IPS-11a (cell line): ENCODE data around the gene NMU.
"Not testable (repeated sequence)": the region's sequence is repeated elsewhere in the genome, so short reads cannot be mapped to it uniquely, and the experiment has no call there.

Experiments used
- H3K4me3 ChIP-seq: one replicate; pipeline ENCODE4 v1.5.1; 2013; ENCODE audit warnings: low read depth, low read length, control low read depth

Gene NMU, protein sequence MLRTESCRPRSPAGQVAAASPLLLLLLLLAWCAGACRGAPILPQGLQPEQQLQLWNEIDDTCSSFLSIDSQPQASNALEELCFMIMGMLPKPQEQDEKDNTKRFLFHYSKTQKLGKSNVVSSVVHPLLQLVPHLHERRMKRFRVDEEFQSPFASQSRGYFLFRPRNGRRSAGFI

DNA sequence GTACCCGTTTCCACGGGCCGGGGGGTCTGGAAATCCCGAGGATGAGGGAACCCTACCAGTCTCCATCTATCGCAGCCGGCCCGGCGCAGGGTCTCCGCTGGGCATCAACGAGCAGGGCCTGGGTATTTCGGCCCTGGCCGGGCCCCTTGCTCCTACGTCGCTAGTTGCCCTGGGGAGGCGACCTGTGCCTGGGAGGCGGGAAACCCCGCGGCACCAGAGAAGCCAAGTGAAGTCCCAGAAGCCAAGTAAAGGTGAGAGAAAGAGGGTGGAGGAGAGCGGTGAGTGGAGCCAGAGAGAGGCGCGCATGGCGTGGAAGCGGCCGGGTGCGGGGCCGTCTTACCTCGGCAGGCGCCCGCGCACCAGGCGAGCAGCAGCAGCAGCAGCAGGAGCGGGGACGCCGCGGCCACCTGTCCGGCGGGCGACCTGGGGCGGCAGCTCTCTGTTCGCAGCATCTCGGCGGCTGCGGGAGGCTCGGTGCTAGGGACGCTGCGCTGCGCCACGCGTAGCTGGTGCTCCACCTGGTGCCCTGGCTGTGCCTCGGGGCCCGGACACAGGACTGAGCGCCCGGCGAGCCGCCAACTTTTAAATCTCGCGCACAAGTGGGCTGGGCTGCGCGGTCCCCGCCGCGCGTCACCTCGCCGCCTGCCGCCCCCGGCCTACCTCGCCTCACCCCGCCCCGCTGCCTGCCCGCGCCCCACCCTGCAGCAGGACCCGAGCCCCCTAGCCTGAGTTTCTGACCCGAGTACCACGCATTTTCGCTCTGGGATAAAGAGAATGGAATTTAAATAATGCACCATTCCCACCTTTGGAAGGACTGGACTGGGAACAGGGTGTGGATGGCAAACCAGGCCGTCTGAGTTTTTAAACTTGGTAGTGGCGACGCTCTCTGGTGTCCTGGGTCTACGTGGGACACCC lies at the start of gene NMU:
NMU (minus strand) TSS at position 558 of the 915 bp plus-strand sequence; CDS start at position 452, 106 bp downstream.
- H3K4me3 ChIP-seq, result peak within 1 kb of the TSS; percentile 65

DNA sequence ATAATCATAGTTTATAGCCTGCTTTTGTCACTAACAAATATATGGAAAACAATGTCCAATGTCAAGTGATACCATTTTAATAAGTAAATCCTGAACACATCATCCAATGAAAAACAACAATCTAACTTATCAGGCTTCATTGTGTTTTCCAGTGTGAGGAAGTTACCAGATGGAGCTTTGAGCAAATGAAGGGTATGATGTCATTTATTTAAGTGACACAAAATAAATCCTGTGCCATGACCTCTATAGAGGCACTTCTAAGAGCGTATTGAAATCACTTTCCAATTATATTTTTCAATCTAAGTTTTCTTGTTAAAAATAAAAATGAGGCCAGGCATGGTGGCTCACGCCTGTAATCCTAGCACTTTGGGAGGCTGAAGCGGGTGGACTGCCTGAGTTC lies 48.2 kb upstream of the NMU start:
- H3K4me3 ChIP-seq, result no peak overlapping the region

DNA sequence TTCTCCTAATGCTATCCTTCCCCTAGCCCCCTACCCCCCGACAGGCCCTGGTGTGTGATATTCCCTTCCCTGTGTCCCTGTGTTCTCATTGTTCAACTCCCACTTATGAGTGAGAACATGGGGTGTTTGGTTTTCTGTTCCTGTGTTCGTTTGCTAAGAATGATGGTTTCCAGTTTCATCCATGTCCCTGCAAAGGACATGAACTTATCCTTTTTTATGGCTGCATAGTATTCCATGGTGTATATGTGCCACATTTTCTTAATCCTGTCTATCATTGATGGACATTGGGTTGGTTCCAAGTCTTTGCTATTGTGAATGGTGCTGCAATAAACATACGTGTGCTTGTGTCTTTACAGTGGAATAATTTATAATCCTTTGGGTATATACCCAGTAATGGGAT lies 46.7 kb upstream of the NMU start:
- H3K4me3 ChIP-seq, result not testable (repeated sequence)

DNA sequence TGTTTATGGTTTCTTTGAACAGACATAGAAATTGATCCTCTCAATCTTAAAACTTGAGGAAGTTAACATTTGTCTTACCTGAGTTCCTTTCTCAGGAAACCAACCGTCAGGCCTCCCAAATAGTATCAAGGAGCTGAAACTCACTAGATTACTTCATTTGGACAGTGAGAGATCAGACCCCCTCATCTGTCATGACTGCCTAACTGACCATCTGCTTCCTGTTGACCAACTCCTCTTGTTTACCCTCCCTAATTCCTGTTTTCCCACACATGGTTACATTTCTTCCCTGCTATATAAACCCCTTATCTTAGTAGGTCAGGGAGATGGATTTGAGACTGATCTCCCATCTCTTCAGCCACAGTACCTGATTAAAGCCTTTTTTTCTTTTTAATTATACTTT lies 46.2 kb upstream of the NMU start:
- no peak overlapping the region for H3K4me3 ChIP-seq

DNA sequence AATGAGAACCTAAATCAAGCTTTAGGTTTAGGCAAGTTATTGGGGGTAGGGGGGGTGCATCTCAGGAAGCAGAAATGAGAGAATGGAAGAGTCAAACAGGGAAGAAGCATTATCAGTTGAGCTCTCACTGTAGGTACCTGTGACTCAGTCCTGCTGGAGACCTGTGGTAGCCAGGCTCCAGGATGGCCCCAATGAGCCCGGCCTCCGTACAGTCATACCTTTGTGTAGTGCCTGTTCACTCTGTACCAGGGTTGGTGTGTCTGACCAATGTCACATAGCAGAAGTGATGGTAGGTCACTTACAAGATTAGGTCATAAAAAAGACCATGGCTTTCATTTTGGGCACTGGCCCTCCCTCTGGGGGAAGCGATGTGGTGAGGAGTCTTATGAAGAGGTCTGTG lies 45.3 kb upstream of the NMU start:
- H3K4me3 ChIP-seq, result no peak overlapping the region

DNA sequence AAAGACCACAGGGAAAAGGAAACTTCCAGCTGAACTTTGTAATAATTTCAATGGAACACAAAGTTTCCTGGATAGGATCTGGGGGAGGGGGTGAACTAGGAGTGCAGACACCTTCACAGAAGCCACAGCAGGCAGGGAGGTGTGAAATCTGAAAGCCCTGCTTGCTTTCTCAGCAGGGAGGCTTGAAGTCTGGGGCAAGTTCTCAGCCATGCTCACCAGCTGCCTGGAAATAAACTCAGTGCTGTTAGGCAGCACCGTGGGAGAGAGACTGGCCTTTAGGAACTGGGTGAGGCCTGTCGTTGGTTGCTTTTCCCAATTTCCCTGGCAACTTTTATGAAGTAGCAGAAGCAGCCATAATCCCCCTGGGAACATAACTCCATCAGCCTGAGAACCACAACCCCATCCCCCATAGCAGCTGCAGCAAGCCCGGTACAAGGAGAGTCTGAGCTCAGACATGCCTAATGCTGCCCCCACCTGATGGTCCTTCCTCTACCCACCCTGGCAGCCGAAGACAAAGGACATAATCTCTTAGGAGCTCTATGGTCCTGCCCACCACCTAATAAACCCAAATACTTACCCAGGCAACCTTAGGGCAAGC lies 39.2 kb upstream of the NMU start:
- no peak overlapping the region for H3K4me3 ChIP-seq

DNA sequence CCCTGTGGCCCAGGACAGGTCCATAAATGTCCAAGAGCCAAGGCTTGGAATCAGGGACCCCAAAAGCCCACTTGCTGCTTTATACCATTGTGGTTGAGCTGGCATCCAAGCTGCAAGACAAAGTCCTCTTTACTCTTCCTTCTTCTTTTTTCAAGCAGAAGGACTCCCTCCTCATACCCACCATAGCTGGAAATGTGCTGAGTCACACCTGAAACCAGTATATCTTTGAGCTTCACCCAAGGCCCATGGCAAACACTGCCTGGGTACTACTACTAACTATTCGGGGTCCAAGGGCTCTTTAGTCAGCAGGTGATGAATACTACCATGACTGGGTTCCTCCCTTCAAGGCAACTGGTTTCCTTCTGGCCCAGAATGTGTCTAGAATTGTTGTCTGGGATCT lies 37.3 kb upstream of the NMU start:
- H3K4me3 ChIP-seq, result no peak overlapping the region

DNA sequence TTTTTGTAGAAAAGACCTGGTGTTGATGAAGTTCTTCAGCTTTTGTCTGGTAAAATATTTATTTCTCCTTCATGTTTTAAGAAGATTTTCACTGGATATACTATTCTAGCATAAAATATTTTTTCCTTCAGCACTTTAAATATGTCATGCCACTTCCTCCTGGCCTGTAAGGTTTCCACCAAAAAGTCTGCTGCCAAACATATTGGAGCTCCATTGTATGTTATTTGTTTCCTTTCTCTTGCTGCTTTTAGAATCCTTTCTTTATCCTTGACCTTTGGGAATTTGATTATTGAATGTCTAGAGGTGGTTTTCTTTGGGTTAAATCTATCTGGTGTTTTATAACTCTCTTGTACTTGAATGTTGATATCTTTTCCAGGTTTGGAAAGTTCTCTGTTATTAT lies 35.6 kb upstream of the NMU start:
- H3K4me3 ChIP-seq, result no peak overlapping the region

DNA sequence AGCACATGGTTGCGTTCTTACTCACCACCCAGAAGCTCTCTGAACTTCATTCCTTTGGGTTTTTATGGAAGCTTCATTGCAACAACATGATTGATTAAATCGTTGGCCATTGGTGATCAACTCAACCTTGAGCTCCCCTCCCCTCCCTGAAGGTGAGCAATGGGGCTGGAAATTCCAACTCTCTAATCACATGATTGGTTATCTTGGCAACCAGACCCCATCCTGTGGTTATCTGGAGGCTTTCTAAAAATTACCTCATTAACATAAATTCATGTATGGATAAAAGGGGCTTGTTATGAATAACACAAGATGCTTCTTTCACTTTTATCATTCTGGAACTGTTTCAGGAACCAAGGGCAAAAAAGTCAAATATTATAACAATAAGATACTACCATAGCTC lies 34.6 kb upstream of the NMU start:
- H3K4me3 ChIP-seq, result no peak overlapping the region

DNA sequence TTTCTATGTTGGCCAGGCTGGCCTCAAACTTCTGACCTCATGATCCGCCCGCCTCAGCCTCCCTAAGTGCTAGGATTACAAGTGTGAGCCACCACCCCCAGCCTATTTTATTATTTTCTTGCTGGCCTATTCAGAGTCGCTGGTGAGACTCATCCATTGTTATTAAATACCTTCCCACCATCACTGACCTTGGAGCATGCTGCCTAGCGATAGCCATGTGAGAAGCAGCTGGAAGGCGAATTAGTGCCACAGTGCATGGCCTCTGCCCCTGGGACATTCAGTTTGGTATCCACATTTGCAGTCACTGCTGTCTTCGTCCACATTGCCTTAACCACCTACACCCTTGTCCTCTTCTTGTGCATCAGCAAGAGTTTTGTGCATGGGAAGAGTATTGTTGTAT lies 32.4 kb upstream of the NMU start:
- H3K4me3 ChIP-seq, result no peak overlapping the region

DNA sequence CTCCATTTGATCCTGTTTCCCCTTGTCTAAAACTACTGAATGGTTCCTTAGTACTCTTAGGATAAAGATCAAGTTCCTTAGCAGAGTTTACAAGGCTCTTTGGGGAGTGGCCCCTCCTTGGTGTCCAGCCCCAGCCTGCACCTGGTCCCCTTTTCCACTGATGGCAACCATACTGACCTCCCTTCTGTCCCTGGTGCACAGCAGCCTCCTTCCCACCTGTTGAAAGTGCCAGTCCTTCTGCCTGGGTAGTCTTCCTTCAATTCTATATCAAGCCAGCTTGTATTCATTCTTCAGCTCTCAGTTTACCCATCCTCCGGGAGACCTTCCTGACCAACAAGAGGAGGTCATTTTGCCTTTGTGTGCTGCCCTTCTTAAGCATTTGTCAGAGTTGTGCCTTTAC lies 30.4 kb upstream of the NMU start:
- no peak overlapping the region for H3K4me3 ChIP-seq

DNA sequence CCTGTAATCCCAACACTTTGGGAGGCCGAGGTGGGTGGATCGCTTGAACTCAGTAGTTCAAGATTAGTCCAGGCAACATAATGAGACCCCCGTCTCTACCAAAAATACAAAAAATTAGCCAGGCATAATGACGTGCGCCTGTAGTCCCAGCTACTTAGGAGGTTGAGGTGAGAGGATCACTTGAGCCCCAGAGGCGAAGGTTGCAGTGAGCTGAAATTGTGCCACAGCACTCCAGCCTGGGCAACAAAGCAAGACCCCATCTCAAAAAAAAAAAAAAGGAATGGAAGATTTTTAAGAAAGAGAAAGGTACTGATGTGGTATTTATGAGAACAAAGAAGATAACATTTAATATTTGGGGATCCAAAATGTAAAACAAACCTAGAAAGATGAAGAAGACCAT lies 27.0 kb upstream of the NMU start:
- no peak overlapping the region for H3K4me3 ChIP-seq

DNA sequence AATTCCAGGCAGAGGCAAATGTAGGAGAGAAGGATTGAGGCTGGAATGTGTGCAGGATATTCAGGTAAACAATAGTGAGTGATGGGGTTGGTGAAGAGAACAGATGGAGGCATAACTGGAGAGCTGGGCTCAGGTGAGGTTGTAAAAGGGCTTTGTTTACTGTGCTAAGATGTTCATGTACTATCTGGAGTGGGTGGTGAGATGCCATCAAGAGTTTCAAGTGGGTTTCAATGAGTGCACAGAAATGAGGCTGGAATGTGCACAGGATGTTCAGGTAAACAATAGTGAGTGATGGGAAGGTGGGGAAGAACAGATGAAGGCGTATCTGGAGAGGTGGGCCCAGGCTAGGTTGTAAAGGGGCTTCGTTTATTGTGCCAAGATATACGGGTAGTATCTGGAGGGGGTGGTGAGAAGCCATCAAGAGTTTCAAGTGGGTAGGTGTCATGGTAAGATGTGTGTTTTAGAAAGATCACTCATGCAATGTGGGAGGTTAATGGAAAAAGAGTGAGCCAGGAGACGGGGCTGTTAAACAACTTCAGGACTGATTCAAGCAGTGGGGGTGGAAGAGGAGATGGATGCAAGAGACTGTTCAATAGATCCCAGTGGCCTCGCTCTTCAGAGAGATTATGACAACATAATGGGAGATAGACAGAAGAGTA lies 25.4 kb upstream of the NMU start:
- H3K4me3 ChIP-seq, result no peak overlapping the region

DNA sequence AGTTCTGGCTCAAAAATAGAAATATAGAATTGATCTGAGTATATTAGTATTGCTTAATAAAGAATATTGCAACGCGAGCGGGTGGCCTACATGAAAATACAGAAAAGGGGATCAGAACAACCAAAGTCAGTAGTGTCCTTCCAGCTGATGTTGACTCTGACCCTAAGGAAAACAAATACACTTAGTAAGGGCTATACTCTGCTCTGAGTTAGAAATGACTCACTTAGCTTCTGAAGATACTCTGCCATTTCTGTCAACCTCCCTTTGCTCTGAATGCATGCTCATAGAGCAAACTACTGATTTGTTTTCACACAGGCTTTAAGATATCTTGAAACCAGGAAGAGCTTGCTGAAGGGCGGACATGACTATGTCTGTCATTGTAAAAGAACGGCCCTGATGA lies 22.6 kb upstream of the NMU start:
- H3K4me3 ChIP-seq, result no peak overlapping the region

DNA sequence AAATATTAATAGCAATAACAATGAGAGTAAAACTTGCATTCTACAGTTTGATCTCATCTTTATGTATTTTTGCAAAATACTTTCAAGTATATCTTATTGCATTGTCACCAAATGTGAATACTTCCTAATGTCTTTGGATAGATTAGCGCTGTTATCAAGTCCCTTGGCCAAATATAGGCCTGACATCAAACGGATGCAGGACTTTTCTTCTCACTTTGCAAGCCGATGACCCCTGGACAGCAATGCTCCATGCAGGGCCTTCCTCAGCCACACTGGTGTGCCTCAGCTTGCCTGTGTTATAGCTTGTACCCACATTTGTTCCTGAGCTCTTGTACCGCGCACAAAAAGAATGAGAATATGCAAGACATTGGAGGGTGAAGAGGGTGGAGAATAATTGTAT lies 18.0 kb upstream of the NMU start:
- H3K4me3 ChIP-seq, result no peak overlapping the region

DNA sequence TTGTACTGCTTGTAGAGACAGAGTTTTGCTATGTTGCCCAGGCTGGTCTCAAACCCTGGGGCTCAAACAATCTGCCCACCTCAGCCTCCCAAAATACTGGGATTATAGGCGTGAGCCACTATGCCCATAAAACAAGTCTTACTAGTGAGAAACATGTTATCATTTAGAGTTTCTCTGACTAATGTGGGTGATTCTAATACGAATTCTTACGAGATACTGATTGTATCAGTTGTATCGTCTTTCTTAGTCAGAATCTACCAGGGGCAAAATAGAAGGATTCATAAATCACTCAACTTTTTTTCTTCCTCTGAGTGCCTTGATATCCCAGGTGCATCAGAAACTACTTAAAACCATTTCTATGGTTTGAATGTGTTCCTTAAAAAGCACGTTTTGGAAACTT lies 14.4 kb upstream of the NMU start:
- H3K4me3 ChIP-seq, result no peak overlapping the region

DNA sequence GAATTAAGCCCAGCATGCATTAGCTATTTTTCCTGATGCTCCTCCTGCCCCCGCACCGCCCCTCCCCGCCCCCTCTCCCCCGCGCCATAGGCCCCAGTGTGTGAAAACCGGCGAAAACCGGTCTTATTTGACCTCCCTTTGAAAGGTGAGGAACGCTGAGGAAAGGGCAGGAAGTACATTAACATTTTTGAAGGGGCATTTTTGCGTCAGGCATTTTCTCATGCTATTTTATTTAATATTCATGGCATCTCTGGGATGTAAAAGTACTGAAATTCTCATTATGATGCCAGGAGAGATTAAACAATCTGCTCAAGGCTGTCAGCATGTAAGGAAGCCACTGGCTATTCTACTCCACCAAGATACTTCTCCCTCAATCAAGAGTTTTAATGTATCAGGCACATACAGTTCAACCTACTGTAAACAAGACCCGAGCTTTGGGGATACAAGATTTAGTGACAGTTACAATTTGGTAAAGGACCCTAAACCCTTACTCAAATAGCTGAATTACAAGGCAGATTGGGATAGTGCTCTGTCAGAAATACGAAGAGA lies 1.2 kb upstream of the NMU start:
- H3K4me3 ChIP-seq, result no peak overlapping the region

DNA sequence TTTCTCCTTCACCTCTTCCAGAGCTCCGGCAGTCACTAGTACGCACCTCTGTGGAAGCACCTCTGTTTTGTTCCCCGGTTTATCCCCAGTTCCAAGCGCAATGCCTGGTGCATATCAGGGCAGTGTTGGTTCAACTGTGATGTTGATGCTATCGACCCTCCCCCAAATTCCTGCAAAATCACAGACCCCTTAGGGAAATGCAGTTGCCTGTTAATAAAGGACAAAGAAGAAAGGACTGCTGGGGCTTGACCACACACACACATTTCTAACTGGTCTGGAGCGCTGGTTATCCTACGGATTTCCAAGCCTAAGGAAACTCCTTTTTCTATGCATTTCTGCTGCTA lies 530 bp upstream of the NMU start:
- peak overlapping the region; percentile 65 for H3K4me3 ChIP-seq

DNA sequence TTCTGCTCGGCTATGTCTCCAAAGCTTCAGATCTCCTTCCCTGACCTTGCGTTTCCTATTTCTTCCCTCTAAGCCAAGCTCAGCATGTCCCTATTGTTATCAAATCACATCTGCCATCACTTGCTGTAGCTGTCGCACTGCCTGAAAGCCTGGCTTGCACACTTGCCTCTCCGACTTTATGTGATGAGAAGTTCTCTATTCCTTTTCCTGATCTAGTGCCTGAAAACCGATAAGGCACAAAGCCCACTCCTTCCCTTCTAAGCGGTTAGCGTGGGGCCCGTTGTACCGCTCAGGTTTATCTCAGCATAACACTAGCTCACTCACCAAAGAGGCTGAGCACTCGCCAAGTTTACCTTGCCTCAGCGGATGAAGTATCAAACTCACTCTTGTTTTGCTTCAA lies 816 bp downstream of the NMU start:
- H3K4me3 ChIP-seq, result peak overlapping the region; percentile 65

DNA sequence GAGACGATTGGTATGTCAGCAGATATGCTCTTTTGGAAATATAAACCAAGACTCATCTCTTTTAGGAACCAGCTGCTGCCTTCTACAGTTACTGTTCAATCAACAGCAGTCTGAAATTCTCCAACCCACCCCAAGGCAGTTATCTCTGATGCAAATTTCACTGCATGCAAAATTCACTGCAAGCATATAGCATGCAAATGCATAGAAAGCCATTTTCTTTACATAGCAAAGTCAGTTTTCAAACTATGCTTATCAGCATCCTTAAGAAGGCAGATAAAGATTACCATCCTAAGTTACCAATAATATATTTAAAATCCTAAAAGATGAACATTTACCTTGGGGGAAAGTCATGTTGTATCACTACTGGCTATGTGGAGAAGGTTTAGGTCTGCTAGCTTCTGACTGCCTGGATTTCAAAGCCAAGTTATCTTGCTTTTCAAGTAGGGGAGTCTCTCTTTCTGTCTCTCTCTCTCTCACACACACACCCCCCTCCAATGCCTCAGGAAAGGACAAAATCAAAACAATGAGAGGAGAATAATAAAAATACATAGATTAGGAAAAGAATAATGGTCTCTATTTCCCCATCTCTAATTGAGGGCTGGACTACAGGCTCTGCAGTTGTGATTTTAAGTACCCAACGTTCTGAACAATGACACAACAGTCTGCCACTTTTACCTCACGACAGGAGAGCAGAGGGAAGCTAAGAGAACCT lies 1.5 kb downstream of the NMU start:
- peak overlapping the region; percentile 65 for H3K4me3 ChIP-seq

DNA sequence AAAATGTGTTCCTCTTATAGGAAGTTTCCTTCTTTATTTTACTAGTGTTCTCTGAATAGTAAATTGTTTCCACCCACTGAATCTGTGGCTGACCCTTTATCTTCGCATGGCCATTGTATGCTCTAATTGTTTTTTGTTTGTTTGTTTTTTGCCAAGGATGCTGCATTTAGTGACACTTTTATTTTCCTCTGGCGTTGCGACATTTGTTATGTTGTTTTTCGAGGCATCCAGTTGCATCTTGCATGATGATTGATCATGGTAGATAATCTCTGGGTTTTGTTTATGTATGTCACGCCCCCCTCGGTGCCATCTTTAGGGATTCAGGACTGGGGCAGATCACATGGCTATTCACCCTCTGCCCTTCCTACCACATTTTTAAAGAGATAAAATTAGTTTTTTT lies 2.2 kb downstream of the NMU start:
- no peak overlapping the region for H3K4me3 ChIP-seq
